GM18511 (cell line): ENCODE results near the gene SORD.
"Not testable (repeated sequence)": the region's sequence is repeated elsewhere in the genome, so short reads cannot be mapped to it uniquely, and the experiment has no call there.

Experiments
- ATAC-seq: cut with Tn5 transposase; IDR thresholded peaks from one replicate; pipeline ENCODE4 v1.9.1; 2021; ENCODE audit warnings: mild to moderate bottlenecking, moderate library complexity; ENCODE audit not compliant: unreplicated experiment

SORD gene

DNA sequence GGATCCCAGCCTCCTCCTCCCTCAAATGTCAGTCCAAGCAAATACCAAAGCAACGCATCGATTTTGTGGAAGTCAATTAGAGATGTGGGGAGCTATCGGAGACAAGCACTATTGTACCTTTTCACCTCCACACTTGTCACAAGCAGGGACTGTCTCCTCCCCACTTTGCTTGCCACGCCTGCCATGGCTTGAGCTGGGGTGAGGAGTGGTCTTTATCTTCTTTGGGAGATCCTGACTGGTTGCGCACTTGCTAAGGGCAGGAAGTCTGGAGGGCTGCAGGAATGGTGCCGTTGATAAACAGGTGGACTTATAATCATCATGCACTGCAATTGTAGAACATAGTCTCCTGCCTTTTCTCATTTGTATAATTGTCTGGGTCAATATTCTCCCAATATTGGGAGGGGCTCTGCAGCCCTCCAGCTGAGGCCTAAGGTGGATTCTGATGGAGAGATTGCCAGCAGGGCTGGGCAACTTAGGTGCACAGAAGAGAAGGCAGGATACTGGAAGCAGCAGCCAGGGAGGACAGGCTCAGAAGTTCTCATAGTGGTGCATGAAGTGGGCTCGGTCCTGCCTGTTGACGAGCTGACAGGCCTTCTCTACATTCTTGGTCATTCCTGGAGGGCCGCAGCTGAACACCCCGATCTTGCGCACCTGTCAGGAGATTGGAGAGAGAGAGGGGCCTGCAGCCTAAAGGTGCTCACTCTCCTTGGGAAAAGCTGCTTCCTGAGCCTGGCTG, 70.8 kb downstream of the SORD start:
- ATAC-seq = no peak

DNA sequence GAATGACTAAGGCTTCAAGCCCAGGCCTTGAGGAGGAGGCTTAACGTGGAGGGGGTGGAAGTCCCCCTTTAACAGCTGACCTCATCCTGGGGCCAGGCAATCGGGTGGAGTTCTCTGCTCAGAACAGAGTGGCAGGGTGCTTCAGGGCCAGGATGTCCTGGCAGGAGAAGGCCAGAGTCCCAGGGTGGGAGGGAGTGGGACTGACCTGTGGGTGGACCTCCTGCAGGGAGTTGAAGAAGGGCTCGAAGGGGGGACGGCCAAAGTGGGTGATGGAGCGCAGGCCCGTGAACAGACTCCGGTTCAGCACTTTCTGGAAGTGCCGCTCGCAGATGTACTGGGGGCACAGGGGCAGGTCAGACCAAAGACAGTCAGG, 71.3 kb downstream of the SORD start:
- no peak for ATAC-seq

DNA sequence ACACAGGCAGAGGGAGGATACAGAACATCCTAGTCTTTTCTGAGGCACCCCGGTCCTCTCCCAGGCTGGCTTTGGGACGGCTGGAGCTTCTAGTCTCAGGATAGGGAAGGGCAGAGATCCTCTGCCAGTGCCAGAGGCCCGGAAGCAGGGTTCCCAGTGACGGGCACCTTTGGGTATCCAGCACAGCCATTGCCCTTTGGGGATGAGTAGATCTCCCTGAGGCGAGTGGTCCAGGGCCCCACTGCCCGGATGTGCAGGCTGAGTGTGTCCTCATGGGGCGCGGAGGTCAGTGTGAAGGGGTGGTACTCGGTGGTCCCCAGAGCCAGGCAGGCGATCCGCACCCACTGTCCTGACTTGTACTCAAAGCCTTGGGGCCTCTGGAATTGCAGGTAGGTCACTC, 72.7 kb downstream of the SORD start:
- ATAC-seq = no peak

DNA sequence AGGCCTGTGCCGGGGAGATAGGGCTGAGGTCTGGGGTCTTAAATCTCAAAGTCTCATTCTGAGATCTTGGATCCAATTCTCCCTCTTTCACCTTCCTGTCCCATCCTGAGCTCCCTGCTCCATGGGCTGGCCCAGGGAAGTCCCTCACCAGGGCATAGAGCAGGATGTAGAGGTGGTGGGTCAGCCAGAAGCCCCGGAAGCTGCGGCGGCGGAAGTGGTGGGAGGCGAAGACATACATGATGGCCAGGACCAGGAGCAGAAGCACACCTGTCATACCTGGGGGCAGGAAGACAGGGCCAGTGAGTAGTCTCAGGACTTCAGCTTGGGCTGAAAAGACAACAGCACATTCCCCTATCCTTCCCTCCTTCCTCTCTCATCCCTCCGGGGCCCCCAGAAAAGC, 74.5 kb downstream of the SORD start:
- no peak for ATAC-seq

DNA sequence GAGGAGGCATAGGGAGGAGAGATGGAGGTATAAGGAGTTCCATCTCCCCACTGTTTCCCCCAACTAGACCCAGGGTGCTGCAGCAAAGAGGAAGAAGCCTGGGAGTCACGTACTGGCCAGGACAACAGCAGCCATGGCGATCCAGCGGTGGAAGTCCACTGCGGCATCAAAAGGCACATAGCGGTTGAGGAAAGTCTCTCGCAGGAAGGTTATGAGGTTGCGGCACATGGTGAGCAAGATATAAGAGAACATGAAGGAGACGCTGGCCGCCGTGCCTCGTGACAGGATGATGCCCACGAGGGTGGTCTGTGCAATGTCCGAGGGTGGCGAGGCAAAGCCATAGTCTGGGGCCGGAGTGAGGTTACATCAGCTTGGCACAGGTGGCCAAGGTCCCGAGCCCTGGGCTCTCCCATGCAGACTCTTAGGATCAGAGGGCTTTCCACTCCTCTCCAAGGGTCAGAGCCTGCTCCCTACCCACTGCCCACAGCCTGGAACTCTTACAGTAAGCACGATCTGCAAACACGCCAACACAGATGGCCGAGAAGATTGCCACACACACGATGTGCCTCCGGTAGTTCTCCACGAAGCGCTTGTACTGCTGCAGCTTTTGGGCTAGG, 76.7 kb downstream of the SORD start:
- ATAC-seq = no peak

DNA sequence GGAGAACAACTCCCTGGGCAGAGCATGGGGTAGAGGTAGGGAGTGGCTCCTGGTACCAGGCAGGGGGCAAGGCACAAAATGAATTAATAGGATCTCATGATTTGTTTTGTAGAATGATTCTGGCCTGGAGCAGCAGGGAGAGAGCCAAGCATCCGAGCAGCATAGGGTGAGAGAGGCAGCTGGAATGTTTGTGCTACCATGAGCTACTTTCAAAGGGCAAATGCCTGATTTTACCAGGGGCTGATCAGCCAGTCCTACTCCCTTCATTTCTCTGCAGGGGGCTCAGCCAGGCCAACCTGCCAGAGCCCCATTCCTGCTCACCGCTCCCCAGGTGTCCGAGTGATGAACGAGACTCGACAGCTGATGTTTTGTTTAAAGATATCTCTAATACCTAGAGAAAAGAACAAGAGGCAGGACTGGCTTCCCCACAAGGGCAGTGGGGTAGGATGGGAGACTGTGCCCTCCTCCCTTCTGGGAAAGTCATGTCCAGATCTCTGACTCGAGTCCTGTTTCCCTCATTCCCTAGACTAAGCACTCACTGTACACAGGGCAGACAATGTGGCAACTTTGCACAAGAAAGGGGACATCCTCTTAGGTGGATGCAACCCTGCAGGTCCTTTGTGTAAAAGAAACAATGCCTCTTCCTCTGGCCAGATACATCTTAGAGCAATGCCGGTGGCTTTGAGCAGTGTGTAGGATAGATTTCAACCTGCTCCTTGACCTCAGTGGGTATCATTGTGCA, 78.1 kb downstream of the SORD start:
- no peak for ATAC-seq

DNA sequence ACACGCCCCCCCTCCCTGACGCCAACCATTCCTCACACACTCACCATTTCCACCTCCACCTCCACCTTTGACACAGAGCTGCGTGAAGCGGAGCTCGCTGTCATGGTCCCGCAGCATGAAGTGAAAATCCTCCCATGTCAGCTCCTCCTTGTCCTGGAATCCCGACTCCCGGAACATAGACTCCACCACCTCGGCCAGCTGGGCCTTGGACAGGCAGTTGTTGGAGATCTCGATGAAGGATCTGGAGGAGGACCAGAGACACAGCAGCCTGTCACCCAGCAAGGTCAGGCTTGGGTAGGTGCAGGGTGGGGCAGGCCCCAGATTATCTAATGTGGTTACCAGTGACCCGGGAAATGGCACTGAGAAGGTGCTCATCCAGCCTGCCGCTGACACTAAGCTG, 78.8 kb downstream of the SORD start:
- ATAC-seq = no peak

DNA sequence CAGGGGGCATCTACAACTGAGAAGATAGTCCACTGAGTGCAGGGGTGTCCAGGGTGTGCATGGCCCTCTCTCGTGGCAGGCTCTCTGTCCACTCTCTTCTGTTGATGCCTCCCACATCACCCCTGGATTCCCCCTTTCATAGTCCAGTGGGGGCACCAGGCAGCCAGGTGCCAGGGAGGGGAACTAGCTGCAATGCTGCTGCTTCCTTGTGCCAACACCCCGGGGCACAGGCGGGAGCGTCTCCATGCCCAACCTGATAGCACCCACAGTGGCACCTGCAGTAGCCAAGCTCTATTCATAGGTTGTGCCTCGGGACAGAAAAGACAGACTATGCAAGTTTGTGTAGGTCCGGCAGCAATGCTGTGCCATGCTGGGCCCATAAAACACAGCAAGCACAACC, 79.2 kb downstream of the SORD start:
- ATAC-seq = no peak

DNA sequence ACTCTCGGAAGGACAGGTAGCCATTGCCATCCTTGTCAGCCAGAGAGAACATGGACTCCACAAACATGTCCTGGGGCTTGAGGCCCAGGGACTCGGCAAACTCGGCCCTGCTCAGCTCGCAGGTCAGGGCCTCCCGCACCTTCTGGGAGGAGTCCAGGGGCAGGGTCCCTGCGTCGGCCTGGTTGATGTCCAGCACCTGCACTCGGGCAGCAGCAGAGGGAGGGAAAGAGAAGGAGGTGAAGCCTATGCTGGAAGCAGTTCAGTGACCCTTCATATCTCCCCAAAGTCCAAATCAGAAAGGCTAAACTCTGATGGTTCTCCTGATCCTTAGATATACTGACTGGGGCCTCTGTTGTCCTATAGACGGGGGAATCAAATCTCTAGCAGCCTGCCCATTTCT, 81.2 kb downstream of the SORD start:
- not testable (repeated sequence) for ATAC-seq

DNA sequence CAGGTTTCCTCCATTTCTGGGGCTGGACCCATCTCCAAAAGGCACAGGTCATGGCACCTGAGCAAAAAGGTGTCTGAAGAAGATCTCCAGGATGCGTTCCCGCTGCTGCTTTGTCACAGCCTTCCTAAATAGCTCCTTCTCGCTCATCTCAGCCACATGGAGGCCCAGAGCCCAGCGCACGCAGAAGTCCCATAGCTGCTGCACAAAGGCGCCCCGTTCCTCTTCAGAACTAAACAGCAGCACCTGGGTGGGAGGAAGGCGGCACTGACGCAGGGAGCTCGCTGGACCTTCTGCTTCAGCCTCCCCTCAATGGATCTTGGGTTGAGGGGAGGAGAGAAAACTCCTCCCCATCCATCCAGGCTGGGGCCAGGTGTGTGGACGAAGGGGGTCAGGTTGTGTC, 82.6 kb downstream of the SORD start:
- no peak for ATAC-seq

DNA sequence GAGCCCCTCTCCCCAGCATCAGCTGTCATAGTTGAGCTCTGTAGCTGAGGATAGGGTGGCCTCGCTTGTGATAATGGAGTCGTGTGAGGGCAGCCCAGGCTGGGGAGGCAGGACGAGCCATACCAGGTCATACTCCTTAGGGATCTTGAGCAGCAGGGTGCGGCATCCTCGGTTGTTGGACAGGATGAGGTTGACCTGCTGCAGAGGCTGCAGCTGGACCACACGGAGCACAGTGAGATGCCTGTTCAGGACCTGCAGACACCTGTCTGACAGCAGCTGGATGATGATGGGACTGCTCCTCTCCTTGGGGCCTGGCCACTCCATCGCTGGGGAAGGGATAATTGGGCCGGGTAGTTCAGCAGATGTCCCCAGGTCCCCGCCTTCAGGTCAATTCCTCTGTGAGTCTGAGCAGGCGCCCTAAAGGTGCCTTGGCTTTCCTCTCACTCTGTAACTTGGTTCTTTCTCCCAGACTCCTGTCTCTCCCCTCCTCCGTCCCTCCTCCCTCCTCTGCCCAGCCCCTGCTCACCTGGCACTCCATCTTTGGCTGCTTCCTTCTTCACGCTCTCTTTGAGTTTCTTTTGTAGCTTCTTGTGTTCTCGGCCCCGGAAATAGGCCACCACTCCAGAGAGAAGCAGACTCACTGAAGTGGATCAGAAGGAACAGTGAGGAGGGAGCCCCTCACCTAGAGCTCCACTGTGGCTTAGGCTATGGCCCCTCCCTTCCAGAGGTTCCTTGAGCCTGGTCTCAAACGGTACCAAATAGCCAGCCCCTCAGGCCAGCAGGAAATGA, 83.2 kb downstream of the SORD start:
- no peak for ATAC-seq

DNA sequence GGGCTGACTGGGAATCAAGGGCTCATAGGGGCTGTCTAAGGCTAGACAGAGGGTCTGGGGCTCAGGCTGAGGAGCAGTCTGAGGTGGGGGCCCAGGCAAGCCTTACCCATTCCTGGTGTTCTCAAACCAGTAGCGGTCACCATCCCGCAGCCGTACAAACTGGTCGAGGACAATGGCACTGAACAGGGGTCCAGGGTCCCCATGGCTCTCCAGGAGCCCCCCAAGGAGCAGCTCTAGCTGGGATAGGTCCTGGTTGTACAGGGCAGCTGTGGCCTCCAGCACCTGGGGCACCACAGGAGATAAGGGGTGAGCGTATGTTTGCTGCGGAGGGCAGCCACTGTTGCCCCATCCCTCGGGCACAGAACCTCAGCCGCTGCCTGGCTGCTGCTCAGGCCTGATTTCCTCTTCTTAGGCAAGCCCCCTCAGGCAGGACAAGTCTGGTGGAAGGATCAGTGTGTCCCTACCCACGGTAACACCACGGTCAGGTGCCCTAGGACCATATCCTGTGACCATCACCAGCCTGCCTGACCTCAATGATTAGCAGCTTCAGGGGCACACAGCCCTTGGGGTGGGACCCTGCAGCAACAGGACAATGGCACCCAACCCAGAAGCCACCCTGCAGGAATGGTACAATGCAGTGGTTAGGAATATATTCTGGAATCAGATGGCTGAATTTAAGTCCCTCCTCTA, 85.1 kb downstream of the SORD start:
- no peak for ATAC-seq

DNA sequence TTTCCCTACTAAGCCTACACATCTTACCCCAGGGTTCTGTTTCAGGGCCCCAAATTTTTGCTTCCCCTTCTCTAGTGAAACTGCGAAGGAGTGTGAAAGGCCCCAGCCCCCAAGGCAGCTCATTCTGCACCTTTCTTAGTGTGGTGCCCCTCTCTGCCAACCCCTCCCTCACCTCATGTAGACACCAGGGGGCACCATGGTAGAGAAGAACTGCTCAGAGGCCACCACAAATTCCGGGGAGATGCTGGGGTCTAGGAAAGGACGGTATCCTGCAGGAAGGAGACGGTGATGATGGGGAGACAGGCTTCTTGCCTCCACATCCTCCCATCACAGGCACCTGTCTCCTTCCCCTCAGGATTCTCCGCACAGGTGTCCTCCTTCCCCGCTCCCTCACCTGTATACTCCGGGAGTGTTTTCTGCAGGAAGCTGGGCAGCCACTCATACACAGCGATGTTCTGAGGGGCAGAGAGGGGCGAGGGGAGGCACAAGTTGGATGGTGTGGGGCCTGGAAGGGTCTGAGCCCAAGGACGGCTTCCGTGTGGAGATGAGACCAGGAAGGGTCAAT, 87.3 kb downstream of the SORD start:
- no peak for ATAC-seq

DNA sequence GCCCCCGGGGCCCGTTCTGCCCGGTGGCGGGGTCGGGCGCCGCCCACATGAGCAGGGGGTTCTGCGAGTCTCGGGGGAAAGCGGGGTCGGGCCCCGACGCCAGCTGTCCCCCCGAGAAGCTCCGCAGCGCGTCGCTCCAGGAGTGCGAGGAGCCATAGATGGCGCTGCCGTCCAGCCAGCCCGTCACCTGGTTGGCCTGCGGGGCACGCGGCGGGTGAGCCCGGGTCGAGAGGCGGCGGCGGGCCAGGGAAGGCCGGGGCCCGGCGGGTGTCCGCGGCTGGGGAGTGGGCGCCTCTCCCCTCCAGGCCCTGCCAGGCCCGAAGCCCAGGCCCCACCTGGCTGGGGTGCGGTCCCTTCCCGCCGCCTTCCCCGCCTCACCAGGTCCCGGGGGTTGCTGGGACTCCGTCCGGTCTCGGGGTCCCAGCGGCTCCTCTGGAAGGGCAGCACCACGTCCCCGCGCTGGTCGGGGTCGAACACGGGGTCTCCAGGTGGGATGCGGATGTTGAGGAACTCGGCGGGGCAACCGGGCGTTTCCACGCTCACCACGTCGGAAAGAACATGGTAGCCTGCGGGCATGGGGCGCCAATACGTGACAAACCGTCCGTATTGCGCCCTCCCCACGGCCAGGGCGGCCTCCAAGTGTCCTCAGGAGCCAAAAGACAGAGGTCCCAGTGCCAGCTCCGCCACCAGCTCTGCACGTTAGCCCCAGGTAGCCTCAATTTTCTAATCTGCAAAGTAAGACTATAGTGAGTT, 88.6 kb downstream of the SORD start:
- no peak for ATAC-seq

DNA sequence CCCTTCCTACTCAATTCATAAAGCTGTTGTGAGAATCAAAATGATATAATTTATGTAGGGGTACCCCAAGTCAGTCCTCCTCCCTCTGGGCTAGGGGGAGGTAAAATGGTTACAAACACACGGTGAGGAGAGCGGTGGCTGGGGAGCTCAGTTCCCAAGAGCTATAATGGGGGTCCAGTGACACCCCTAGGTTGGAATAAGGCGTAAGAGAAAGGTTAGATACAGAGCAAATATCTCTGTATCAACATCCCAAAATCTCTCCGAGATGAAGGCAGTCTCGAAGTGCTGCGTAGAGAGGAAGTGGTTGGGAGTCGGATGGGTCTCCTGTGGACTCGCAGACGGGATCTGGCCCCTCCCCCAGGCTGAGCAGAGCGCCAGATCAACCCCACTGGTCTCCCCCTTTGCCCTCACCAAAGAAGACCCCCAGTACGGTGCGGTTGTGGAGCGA, 89.2 kb downstream of the SORD start:
- ATAC-seq = no peak

DNA sequence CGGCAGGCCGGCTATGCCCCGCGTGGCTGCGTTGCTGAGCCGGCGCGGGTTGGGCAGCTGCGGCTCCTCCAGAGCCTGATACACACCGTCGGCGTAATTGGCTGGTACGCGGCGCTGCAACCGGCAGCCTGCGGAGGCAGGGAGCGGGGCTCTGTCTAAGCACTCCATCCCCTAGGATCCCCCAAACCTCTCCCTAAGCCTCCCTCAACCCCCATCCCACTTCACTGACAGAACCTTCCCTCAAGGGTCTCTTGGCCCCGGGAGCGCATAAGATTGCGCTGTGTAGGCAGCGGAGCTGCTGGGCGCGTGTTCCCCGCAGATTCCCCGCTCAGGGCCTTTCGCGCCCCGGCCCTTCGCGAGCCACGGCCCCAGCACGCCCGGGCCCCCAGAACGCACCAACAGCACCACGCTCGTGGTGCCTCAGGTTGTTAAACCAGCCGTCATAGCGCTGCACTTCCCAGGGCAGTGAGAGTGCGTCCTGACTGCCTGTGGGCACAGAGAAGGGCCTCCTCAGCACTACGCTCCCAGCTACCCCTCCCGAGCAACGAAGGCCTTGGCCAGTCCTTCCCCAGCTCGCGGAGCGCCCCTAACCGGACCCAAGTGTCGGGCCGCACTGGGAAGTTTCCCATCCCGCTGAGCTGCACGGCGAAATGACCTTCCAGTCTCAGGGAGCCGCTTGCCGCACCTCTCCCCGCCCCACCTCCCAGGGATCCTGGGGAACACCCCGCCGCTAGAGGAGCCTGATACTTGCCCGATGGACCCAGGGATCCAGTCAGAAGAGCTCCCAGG, 89.8 kb downstream of the SORD start:
- no peak for ATAC-seq

DNA sequence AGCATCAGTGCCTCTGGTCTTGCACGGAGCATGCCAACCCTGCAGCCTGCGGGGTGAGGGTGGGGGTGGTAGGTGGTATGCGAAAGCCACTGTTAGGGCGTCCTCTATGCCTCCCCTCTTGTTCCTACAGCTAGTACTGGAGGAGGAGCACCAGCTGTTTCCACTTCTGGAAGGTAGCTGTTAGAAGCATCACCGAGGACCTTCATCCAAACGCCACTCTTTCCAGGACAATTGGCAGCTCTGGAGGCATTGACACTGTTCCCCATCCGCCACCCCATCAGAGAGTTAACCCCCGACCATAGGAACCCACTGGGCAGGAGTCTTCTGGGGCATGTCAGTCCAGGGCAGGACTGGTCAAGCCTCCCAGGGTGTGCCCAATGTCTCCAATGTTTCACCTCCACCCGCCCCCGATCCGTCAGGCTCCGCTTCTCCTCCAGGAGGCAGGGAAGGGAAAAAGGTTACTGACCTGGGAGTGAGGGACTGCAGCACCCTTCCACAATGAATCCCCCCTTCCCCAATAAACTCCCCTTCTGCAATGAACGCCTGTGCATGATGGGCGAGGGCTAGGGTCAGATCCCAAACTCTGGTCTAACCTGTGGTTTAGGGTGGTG, 90.5 kb downstream of the SORD start:
- no peak for ATAC-seq

DNA sequence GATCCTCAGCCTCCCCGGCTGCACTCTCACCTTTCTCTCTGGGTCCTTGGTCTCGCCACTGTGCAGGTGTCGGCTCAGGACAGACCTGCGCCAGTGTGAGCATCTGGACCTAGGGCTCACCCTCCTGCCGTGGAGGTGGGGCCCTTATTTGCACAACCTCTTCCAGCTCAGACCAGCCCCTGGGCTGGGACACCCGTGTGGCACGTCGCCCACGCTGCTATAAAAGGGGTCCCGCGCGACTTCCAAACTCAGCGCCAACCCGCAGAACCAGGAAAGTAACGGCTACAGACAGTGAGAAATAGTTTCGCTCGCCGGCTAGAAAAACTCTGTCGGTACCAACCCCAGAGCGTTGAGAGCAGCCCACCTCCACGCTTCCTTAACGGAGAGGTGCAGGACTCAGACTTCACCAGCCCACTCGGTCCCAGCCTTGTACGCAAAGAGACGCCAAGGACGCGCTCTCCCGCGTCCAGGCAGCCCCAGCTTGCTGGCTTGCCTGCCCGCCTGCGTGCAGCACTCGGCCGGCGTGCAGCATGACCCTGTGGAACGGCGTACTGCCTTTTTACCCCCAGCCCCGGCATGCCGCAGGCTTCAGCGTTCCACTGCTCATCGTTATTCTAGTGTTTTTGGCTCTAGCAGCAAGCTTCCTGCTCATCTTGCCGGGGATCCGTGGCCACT, 91.2 kb downstream of the SORD start, which contains the start of the genes DUOX2 and DUOXA2:
TSS of gene DUOX2 (minus strand) at position 97 of the 675 bp plus-strand sequence. CDS start 761 bp downstream, outside the sequence.
TSS of gene DUOXA2 (plus strand) at position 251 of the 675 bp plus-strand sequence. CDS start at position 531, 280 bp downstream.
- no peak for ATAC-seq
